Umbilical cord (tissue), 2 donors: Measurements from ENCODE around the gene CPT2. TPM values are rescaled to one million over a fixed set of nuclear protein-coding genes. Genes with fewer than 3 reads are reported as not detected.
A peak's percentile ranks its signal among the peaks of the same experiment; 100 is the strongest.

Experiments used
- DNase-seq: peaks from one replicate; pipeline ENCODE4 v3.0.0-alpha.2; 2015; ENCODE audit warnings: low spot score
- total RNA-seq: library from RNA; depleted of rRNA; stranded (reverse); fragments of >200 nt; gene quantifications from one replicate; pipeline ENCODE4 v1.2.3, GENCODE V29; 2014; ENCODE audit warnings: low replicate concordance; ENCODE audit not compliant: insufficient read depth

Gene CPT2
- total RNA-seq, 1 donor from 2014 or later, result 19.0 TPM

DNA sequence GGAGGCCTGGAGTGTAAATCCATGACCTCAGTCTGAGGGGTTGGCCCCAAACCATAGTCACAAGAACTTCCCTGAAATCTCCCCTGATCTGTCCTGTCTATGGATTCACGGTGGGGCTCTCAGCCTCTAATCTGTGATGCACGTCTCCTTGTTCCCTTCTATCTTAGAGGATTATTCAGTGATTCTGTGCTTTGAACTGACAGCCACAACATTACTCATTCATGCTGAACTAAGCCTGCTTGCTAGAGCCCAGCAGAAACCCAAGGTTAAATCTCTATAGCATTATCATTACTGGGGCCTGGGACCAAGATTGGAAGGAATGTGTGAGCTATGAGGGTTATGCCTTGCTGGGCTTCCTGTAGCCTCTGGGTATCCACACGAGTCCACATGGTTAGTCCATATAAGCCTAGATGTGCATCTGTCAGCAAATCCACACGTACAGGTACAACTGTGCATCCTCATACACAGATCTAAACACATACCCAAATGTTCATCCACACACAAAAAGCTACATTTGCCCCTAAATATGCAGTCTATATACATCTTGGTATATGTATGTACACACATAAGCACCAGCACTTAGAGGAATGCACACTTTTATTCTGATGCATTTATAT is 64.1 kb downstream of the CPT2 start:
- peak; percentile 95 for DNase-seq

DNA sequence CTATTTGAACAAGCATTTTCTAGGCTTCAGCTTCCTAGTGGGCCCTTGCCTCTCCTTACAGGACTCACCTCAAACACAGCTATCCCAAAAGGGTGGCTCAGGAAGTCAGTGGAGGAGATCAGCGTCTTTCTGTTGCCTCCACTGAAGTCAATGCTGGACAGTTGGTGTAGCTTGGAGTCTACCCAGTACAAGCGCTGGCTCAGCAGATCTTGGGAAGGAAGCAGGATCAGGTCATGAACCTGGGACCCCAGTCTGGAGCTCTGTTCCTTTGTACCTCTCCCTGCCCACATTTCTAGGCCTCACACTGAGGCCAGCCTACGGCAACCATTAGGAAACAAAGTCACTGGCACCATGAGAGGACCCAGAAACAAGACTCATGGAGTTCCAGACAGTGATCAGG is 65.4 kb downstream of the CPT2 start:
- no peak for DNase-seq

Other genes starting within 250 kb of the CPT2 start
- 48.9 TPM for gene PODN, start 134.6 kb upstream of the CPT2 start, total RNA-seq
- gene SLC1A7, start 54.2 kb upstream of the CPT2 start, total RNA-seq, result 2.4 TPM
- gene CZIB, start 23.8 kb downstream of the CPT2 start, total RNA-seq, result 69.6 TPM
- gene MAGOH, start 41.7 kb downstream of the CPT2 start, total RNA-seq, result 57.5 TPM
- gene LRP8, start 131.2 kb downstream of the CPT2 start, total RNA-seq, result 6.0 TPM